Right atrium auricular region (tissue), 2 donors: ENCODE measurements around the gene KRTAP10-7. TPM values are rescaled to one million over a fixed set of nuclear protein-coding genes. Genes with fewer than 3 reads are reported as not detected.

ENCODE experiments used
- DNase-seq: peaks from one replicate; pipeline ENCODE4 v3.0.0-alpha.2; 2019; ENCODE audit warnings: low spot score
- H3K27ac ChIP-seq, 2 donors: fragments of 200-600 bp; sonication (generic); 1 replicate in 1 of 2; 2 replicates in 1 of 2; pipeline ENCODE4 v1.5.1; 2016 to 2019
- H3K27me3 ChIP-seq, 2 donors: fragments of 200-600 bp; sonication (generic); one replicate each; pipeline versions ENCODE4 v1.5.1 to v1.6.0; 2017 to 2019
- H3K36me3 ChIP-seq: fragments of 200-600 bp; sonication (generic); one replicate; pipeline ENCODE4 v1.5.1; 2016
- H3K4me1 ChIP-seq, 2 donors: fragments of 200-600 bp; sonication (generic); one replicate each; pipeline versions ENCODE4 v1.5.1 to v1.6.0; 2017 to 2019
- H3K4me3 ChIP-seq, 2 donors: fragments of 200-600 bp; sonication (generic); 1 replicate in 1 of 2; 2 replicates in 1 of 2; pipeline ENCODE4 v1.5.1; 2017 to 2019; ENCODE audit warnings: mild to moderate bottlenecking in 1 of 2, moderate library complexity in 1 of 2
- H3K9me3 ChIP-seq, 2 donors: fragments of 200-600 bp; sonication (generic); one replicate each; pipeline ENCODE4 v1.5.1; 2019
- CTCF ChIP-seq, 2 donors: fragments of 200-600 bp; sonication (generic); IDR thresholded peaks; one replicate each; pipeline ENCODE4 v1.5.1; 2019; ENCODE audit warnings: antibody characterized with exemption in 2 of 2
- total RNA-seq, 2 donors: library from RNA; depleted of rRNA; stranded (reverse); fragments of >200 nt; gene quantifications; one replicate each; pipeline ENCODE4 v1.1.0, GENCODE V29; 2016

The KRTAP10-7 gene
- total RNA-seq, 2 donors from 2014 or later = not detected

DNA sequence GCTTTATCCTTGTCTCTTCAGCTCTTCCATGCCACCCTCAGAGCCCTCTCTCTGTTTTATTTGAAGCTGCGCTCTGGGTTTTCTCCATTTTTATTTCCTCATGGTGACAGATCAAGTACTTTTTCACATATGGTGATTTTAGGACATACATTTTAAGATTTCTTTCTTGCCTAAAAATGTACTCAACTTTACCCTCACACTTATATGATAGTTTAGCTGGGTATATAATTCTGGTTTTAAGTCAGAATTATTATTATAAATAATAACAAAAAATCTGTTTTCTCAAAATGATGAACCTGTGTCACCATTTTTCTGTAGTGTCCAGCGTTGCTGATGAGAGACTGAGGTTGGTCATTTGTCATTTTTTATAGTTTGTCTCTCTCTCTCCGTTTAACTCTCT is 19.2 kb upstream of the KRTAP10-7 start:
- no peaks in the 10 kb centered on the region for H3K27me3 ChIP-seq
- H3K4me1 ChIP-seq = no peaks in the 10 kb centered on the region
- peaks cover 0 to 23% of the 10 kb centered on the region in 2 donors for H3K9me3 ChIP-seq
- no peak for DNase-seq
- no peak overlapping the region for H3K27ac ChIP-seq
- no peaks in the 10 kb centered on the region for H3K36me3 ChIP-seq
- TF ChIP-seq CTCF (IDR thresholded peaks at IDR 0.05) = no peak
- no peak overlapping the region for H3K4me3 ChIP-seq

GRCh38 chr21:44582055-44582454 is 18.3 kb upstream of the KRTAP10-7 start:
- no peak for TF ChIP-seq CTCF (IDR thresholded peaks at IDR 0.05)
- no peak overlapping the region for H3K27ac ChIP-seq
- H3K4me1 ChIP-seq = no peaks in the 10 kb centered on the region
- DNase-seq = peak; percentile 44
- H3K36me3 ChIP-seq = no peaks in the 10 kb centered on the region
- peaks cover 0 to 17% of the 10 kb centered on the region in 2 donors for H3K9me3 ChIP-seq
- no peaks in the 10 kb centered on the region for H3K27me3 ChIP-seq
- H3K4me3 ChIP-seq = no peak overlapping the region

DNA sequence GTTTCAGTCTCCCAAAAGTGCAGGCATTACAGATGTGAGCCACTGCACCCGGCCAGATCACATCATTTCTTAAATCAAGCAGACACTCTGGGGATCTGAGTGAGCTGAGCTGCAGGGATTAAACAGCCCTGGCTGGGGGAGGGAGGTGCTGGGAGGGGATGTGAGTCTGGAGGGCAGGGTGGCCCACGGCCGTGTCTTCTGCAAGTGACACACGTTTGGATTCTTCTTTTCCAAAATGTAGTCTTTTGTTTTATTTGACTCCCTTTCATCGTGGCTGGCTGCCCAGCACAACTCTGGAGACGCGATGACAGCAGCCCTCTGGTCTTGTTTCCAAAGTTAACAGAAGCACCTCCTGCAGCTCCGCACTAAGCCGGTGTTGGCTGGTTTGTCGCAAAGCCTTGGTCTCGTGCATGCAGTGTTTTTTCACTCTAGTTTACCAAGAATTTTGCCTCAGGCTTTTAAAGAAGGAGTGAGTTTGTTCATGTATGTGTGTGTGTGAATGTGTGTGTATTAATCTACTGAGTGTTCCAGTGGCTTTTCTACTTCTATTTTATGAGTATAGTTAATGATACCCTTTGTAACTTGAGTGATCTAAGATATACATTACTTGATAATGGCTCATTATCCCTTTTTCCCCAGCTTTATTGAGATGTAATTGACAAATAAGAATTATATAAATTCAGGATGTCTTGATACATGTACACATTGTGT is 17.2 kb upstream of the KRTAP10-7 start:
- Histone ChIP-seq H3K9me3 (peaks cover 0 to 13% of the 10 kb centered on the region in 2 donors), H3K4me3 (no peak overlapping the region), H3K27me3 (no peaks in the 10 kb centered on the region), H3K27ac (no peak overlapping the region), H3K36me3 (no peaks in the 10 kb centered on the region), H3K4me1 (no peaks in the 10 kb centered on the region)
- TF ChIP-seq CTCF (IDR thresholded peaks at IDR 0.05) = no peak
- peak; percentile 36 for DNase-seq

DNA sequence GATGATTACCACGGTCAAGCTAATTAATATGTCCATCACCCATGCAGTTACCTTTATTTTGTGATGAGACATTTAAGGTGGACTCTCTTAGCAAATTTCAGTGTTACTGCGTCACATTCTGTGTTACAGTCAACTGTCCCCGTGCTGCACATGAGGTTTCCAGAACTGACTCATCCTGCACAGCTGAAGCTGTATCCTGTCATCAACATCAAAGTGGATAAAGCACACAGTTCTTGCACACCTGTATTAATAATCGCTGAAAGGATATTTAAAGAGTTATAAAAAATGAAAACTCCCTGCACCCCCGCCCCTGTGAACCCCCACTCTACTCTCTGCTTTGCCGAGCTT is 16.6 kb upstream of the KRTAP10-7 start:
- no peak overlapping the region for H3K4me3 ChIP-seq
- TF ChIP-seq CTCF (IDR thresholded peaks at IDR 0.05) = no peak
- no peaks in the 10 kb centered on the region for H3K27me3 ChIP-seq
- peaks cover 0 to 13% of the 10 kb centered on the region in 2 donors for H3K9me3 ChIP-seq
- no peaks in the 10 kb centered on the region for H3K36me3 ChIP-seq
- DNase-seq = no peak
- no peaks in the 10 kb centered on the region for H3K4me1 ChIP-seq
- H3K27ac ChIP-seq = no peak overlapping the region

DNA sequence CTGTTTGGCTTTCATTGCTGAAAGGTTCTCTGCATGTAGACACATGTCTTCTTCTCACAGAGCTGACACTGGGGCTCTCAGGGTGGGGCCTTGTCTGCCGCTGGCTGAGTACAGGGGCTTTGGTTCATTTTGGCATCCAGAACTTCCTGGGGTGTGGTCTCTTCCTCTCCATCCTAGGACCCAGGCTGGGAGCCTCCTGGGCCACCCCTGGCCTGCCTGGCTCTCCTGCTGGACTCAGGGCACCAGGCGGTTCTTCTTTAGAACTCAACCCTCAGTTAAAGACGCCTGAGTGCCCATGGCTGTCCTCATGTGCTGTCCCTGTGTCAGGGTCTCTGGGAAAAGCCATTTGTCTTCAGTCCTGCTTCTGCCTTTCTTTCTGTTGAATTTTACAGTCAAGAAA is 14.5 kb upstream of the KRTAP10-7 start:
- H3K36me3 ChIP-seq = no peaks in the 10 kb centered on the region
- H3K27me3 ChIP-seq = no peaks in the 10 kb centered on the region
- no peak for DNase-seq
- H3K9me3 ChIP-seq = peaks cover 0 to 11% of the 10 kb centered on the region in 2 donors
- no peak for TF ChIP-seq CTCF (IDR thresholded peaks at IDR 0.05)
- no peak overlapping the region for H3K27ac ChIP-seq
- H3K4me1 ChIP-seq = no peaks in the 10 kb centered on the region
- H3K4me3 ChIP-seq = no peak overlapping the region

GRCh38 chr21:44589094-44589493 is 11.3 kb upstream of the KRTAP10-7 start:
- H3K36me3 ChIP-seq = no peaks in the 10 kb centered on the region
- H3K4me3 ChIP-seq = no peak overlapping the region
- no peaks in the 10 kb centered on the region for H3K9me3 ChIP-seq
- no peak overlapping the region for H3K27ac ChIP-seq
- DNase-seq = no peak
- no peak for TF ChIP-seq CTCF (IDR thresholded peaks at IDR 0.05)
- H3K27me3 ChIP-seq = no peaks in the 10 kb centered on the region
- H3K4me1 ChIP-seq = no peaks in the 10 kb centered on the region
